ENCODE results near the gene CLEC20A.
A peak's percentile ranks its signal among the peaks of the same experiment; 100 is the strongest.

The CLEC20A gene

DNA sequence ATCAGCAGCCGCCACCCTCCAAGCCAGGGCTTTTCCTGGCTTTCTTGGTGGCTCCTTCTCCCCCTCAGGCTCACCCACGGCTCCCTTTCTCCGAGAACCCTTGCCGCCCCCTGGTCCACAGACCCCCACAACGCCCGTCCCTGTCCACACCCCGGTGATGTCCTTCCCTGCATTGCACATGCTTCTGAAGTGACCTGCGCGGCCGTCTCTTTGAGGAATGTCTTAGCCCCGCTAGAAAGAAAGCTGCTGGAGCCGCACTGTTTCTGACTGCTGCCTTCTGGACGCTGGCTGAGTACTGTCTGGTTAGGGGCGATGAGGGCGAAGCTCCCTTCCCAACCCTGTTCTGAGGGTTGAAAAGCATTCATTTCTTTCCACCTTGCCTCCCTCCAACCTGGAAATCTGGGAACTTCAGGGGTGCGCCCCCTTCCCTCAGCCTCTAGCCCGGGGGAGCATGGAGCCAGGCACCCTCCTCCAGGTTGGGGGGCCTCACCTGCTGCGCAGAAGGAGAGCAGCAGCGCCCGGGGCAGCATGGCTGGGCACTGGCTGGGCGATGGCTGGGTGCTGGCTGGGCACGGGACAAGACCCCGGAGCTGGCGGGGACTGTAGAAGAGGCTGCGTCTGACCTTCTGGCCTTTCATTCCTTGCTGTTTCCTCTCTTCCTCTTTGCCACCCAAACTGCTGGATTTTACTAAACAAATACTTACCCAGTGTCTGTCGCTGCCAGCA lies at the start of gene CLEC20A:
Gene CLEC20A (minus strand): TSS at position 555 of the 726 bp plus-strand sequence. CDS start 25 bp downstream, at position 530.
- DNase-seq = no peak

DNA sequence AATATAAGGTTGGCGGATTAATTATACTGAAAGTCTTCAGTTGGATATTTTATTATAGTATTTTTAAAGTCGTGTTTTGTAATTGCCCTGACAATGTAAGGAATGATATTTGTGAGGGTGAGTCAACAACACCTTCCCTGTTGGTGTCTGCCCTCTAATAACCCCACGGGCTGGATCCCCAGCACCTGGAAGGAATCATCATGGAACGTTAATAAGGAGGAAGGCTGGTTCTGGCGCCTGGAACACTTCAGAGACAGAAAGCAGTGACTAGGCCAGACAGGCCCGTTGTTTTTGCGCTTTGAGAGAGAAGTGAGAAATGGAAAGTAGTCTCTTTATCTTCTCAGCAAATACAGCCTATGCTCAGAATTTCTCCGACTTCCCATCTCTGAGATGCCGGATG lies 47.8 kb upstream of the CLEC20A start:
- DNase-seq = no peak

DNA sequence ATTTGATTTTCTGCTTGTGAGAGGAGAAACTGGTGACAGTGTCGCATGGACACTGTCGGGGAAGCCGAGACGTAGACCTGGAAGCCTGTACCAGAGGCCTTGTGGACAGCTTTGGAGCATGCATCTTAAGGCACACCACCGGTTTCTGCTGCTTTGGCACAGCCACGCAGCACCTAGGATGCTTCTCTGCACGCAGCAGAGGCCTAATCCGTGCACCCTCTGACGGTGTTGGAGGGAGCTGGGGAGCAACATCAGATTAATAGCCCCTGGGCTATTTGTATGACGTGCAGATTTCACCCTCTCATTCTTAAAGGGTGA lies 46.5 kb upstream of the CLEC20A start:
- peak; percentile 42 for DNase-seq

DNA sequence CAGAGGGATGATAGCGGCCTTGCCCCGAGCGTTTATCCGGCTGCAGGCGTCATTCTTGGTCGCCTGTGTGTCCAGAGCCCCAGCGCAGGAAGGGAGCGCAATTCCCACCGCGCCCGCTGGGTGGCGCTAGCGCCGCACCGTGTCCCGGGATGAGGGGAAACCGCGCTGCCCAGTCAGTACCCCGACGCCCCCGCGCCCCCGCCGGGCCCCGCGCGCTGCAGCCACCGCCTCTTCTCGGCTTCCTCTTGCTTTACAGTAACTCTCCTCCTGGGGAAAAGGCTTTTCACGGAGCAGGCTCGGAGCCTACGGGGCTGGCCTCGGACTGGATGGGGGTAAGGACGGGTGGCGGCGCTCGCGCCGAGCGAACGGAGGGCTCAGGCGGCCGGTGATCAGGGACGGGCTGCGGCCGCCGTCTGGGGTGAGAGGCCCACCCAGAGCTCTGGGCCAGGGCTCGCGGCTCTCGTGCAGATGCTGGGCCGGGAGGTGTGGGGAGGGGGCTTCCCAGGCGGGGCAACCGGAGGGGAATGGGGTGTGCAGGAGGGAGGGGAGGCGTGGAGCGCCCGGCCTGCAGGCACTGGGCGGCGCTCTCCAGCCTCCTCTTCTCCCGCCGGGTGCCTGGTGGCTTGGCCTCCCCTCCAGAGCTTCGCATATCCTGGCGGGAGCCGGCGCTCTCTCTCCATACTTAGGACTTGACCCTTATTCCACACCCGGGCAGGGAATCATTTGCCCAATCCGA lies 46.0 kb upstream of the CLEC20A start:
- peak; percentile 58 for DNase-seq

DNA sequence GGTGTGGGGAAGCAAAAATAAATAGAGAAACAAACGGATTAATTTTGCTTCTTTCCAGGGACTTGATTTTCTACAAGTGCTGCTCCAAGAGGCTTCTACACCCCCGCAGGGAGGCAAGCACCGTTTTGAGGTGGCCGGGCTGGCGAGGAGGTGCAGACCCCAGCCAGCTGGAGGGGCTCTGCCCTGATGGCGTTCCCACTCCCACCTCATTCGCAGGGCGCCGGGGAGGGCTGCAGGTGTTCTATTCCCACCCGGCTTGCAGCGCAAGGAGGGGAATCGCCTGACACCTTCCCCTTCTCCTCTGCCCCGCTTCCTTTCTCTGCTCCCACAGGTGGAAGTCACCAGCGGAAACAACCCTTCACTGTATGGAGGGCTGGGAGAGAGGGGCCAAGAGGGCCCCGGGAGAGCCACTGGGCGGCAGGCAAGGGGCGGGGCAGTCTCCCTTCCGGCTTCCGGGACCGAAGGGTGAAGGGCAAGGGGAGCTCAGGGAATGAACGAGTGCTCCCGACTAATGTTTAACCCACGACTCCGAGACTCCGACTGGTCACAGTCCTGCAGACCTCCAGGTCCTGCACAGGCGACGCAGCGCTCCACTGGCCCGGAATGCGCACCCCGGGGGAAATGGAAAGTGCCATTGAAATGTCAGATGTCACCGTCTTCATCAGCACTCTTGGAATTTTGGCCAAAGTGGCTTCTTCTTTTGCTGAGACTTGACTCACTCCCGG lies 45.2 kb upstream of the CLEC20A start:
- peak; percentile 52 for DNase-seq

DNA sequence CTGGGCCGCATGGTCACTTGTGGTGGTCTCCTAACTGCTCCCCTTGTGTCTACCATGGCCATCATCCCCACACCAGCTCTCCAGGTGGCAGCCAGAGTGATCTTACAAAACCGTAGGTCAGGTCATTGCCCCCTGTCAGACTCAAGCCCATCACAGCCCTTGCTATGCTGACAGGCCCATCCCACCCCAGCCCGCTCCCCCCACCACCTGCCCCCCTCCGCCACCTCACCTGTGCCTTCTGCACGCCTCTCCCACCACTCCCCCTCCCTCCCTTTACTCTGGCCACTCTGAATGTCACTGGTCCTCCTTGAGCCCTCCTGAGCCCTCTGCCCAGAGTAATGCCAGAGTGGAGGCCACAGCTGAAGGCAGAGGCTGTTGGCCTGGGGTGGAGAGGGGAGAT lies 44.6 kb upstream of the CLEC20A start:
- no peak for DNase-seq

DNA sequence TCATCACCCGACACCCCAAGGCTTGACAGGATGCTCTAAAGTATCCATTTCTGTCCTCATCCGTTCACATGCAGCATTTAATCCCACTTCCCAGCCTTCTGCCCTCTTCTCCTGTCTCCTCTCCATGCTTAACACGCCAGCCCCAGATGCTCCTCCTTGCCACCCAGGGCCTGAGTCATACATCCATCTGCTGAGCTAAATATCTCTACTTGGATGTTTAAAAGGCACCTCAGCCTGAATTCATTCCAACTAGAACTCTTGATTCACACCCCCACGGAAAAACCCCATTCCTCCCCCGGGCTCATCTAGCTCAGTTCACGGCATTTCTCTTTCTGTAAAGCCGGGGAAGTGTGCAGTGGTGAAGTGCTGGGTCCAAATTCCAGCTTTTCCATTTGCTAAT lies 43.9 kb upstream of the CLEC20A start:
- no peak for DNase-seq

DNA sequence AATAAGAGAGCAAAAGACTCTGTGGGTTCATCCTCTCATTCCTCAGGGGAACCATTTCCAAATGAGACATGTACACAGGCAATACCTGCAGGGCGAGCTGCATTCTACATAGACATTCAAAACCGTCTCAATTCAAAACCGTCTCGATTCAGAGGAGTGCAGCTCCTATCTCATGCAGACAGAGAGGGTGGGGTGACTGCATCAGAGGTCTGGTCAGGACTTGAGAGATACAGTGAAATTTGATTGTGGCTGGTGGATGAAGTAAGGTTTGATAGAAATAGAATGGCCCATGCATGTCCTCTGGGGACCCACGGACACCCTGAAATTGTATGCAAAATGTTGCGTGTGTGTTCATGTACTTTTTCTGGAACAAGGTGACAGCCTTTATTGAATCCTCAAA lies 43.4 kb upstream of the CLEC20A start:
- no peak for DNase-seq

DNA sequence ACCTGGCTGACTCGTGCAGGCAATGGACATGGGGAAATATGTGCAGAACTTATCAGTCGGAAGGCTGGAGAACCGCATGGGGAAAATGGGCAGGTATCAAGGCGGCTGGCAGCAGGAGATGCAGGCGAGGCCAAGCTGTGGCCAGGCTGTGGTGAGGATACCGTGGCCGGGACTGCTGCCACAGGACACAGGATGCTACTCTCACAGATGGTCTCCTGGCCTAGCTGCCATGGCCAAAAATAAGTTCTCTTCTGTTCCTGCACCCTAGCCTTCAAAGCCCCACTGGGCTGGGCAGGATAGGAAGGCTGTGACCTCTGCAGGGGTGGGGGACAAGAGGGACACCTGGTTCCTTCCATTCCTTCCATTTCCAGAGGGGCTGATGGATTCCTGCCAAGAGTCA lies 42.5 kb upstream of the CLEC20A start:
- DNase-seq = no peak

DNA sequence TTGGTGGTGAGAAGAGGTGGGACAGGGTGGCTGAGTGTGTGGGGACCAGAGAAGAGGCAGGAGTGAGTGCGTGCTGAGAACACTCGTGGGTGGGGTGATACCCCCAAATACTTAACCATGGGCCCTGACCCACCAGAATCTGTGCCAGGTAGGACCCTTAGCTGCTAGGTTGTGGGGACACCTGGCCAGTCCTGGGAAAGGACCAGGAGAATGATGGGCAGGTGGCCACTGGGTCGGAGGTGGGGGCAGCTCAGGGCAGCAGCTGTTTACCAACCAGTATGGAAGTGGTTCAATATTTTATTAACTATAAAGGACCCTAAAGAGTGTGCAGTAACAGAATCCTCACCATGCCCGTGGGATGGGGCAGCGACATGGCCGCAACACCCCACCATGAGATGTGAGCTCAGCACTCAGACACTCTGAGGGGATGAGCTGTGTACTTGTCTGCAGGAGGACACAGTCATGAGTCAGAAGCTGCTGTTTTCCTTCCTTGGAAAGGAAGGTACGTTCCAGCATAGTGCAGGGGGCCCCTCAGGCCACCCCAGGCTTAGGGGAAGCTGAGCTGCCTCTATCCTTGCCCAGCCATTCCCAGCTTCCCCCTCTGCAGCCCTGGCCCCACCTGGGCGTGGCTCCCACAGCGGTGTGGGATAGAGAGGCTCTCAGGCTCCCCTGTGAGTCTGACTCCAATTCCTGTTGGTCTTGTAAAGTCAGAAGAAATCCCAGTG lies 41.6 kb upstream of the CLEC20A start:
- no peak for DNase-seq

DNA sequence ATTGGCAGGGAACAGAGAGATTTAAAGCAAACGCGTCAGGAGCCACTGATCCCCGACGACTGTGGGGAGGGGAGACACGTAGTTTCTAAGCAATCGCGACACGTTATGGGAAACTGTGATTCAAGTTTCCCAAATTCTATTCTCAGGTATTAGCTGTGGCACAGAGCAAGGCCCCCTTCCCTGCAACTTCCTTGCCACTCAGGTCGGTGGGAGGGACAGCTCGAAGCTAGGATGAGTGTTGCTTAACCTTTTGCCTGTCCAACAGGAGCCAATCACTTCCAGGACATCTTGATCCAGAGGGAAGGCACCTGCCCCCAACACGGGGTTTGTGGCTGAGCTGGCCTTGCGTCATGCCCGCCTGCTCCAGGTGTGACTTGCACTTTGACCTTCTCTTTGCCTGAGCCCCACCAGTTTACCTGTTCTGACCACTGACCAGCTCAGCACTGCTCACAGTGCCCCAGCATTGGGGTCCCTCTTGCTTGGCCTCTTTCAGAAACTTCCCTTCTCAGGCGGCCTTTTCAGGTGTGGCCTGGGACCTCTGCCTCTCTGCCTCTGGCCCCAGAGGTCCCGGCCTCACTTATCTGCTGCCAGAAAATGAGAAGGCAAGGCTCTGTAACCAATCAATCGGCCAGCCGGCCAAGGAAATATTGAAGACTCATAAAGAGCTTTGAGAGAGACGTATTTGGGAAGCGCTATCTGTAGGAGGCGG lies 40.8 kb upstream of the CLEC20A start:
- DNase-seq = no peak

DNA sequence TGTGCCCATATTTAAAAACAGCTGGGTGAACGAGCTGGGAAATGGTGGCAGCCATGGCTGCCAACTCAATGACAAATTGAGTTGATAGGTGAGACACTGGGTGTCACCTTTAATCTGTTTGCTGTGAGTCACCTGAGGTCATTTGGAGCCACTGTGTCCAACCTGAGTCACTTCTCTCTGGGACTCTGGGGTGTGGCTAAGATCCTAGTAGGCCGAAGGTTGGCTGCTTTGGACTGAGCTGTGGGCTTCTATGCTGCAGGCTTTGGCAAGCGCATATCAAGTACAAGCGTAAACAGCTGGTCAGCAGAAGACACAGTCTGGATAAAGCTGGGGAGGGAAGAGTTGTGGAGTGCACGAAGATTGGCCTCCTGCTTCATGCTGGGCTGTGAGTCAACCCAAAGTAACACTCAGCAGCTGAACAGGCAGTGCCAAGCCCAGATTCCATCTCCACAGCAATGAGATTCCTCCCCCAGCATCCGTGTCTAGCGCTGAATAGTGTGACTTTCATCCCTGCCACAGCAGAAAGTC lies 40.1 kb upstream of the CLEC20A start:
- DNase-seq = no peak

DNA sequence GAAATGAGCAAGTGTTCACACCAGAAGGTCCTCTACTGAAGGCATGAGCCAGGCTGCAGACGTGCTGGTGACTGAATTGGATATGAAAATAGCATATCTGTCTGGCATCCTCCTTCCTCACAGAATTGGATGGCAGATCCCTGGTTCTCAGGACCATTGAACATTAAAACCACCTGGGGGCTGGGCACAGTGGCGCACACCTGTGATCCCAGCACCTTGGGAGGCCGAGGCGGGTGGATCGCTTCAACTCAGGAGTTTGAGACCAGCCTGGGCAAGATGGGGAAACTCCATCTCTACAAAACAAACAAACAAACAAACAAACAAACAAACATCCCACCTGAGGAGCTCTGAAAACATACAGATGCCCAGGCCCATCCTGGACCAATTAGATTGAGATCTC lies 39.6 kb upstream of the CLEC20A start:
- no peak for DNase-seq

DNA sequence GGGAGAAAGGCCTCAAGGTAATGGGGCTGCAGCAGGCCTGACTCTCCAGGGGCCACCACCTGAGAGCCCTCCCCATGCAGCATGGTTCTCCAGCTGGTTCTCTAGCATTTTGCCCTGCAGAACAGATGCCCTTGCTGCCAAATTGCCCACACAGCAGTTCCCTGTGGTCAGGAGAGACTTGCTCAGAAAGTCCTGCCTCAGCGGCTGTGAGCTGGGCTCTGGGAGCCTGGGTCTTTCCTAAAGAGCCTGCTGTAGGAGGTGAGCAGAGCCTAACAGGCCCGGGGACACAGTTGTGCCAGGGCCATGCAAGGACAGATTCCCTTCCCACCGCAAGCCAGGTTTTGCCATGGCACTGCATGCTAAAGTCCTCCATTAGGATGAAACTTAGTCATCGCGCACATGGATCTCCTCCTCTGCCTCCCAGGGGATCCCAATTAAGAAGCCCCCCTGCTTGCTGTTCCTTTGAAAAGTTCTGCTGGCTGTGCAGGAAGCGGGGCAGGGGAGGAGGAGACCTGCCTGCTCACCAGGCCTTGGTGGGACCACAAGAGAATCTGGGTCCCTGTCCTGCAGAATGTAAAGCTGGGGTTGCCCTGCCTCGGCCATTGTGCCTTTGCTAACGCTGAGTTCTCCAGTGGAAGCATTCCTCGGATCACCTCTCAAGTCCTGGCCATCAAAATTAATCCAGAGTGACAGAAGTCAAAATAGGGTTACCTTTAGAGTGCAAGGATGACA lies 37.5 kb upstream of the CLEC20A start:
- DNase-seq = no peak

DNA sequence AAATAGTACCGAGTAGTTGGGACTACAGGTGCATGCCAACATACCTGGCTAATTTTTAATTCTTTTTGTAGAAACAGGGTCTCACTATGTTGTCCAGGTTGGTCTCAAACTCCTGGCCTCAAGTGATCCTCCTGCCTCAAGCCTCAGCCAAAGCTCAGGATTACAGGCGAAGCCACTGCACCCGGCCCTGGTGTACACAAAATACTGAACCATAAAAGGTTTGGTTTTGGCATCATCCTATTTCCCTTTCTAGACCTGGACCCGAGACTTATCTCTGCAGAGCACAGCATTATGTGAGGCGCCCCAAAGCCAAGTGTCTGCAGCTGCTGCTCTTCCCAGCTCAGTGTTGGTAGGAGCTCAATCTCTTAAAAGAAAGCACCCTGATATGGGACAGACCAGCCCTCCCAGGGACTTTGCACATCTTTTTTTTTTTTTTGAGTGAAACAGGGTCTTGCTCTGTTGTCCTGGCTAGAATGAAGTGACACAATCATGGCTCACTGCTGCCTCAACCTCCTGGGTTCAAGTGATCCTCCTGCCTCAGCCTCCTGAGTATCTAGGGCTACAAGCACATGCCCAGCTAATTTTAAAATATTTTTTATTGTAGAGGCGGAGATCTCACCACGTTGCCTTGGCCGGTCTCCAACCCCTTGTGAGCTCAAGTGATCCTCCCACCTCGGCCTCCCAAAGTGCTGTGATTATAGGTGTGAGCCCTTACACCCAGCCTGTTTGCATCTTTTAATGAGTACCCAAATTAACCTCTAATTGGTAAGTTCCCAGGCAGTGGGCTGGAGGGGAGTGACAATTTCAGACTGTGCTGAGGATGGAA lies 36.6 kb upstream of the CLEC20A start:
- DNase-seq = no peak

DNA sequence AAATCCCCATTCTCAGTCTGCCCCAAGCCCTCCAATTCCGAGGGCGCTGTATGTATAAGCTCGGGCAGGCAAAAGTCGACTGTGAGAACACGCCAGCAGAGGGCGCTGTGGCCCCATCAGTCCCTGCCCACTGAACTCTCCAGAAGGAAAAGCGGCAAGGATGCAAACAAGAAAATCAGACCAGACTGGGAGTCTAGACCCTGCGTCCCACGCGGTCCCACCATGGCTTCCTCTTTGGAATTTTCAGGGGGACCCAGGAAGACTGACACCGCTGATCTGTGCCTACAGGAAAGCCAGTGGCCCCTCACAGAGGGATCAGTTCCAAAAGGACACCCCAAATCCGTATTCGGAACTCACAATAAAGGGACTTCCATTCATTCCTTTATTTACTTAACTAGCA lies 35.6 kb upstream of the CLEC20A start:
- peak; percentile 21 for DNase-seq

DNA sequence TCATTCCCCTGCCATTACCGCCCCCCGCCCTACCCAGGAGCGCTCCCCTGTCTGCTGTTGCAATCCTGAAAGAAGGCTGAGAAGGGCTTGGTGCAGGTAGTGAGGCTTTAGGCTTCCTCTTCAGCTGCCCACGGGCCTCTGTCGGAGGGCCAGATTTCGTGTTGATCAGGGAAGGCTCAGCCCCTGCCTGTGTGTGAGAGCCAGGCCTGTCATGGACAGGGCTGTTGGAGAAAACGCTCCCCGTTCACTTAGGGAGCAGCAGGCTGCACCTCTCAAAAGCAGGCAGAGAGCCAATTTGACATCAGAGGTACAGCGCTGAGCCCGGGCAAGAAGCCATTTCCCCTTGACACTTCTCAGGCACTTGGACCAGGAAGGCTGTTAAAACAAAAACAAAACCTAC lies 35.1 kb upstream of the CLEC20A start:
- DNase-seq = no peak

DNA sequence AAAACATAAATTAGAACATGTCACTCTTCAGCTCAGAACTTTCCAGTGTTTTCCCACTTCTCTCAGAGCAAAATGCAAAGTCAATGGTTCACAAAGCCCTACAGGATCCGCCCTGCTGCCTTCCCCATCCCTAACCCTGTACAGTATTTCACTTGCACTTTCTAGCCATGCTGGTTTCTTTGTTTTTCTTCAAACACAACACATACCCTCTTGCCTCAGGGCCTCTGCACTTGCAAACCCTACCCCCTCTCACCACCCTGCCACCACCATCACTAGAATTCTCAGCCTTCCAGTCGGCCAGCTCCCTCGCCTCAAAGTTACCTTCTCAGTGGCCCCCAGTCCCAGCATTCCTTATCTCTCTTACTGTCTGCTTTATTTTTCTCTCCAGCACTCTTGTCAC lies 33.7 kb upstream of the CLEC20A start:
- no peak for DNase-seq

DNA sequence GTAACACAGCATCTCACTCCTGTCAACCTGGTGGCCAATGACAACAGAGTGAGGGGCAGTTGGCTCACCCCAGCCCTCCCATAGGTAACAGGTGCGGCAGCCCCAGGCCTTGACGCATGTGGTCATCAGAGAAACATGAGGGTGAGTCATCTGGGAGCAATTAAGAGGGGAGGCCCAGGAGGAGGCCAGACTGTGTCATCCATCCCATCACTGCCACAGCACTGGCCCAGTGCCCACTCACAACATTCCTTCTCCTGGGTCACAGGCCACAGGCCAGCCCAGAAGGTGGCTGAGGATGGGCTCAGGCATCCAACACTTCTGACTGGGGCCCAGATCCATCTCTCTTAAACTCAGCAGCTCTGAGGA lies 33.3 kb upstream of the CLEC20A start:
- no peak for DNase-seq

DNA sequence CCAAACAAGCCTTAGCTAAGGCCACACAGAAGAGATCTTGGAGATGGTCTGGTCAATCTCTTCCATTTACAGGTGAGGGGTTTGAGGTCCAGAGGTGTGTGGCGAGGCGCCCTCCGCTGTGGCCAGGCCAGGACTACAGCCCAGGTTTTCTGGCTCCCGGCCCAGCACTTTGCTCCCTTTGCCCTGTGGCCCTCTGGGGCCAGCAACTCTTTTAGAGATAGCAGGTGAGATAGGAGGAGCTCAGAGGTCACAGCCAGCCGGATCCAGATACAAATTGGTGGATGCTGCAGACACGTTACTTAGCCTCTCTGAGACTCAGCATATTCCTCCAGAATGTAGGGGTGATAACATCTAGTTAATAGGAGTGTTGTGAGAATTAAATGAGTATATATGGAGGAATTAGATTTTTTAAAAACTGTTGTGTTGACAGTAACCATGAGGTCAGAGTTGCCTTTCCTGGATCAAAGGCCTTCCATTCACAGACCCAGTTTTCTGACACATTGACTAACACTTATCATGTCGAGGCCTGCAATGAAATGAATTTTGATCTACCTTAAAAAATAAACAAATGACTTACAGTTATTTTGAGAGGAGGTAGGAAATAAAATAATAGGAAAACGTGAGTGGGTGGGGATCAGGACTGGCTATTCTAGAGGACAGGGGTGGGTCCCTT lies 32.7 kb upstream of the CLEC20A start:
- no peak for DNase-seq

All from NCI-H510A (cell line).